GM21423 (cell line): ENCODE results near the gene GIN1.
"Not testable (repeated sequence)": the region's sequence is repeated elsewhere in the genome, so short reads cannot be mapped to it uniquely, and the experiment has no call there.

Experiments used
- ATAC-seq: cut with Tn5 transposase; IDR thresholded peaks from one replicate; pipeline ENCODE4 v1.9.1; 2021; ENCODE audit warnings: mild to moderate bottlenecking, moderate library complexity; ENCODE audit not compliant: unreplicated experiment

GIN1 gene

GRCh38 chr5:103119765-103120606, at the start of gene GIN1, which contains the start of gene PPIP5K2:
Gene GIN1 (minus strand): TSS chr5:103120138. CDS start chr5:103108707, 11,431 bp downstream.
Gene PPIP5K2 (plus strand): TSS chr5:103120301. CDS start chr5:103129590, 9,289 bp downstream.
- ATAC-seq: peak; percentile 90

GRCh38 chr5:103166706-103167105, 46.8 kb upstream of the GIN1 start:
- ATAC-seq: no peak

GRCh38 chr5:103151156-103151555, 31.2 kb upstream of the GIN1 start:
- ATAC-seq: no peak

- no peak for ATAC-seq
These were observed 28.3 kb upstream of the GIN1 start for GRCh38 chr5:103148213-103148612.

- no peak for ATAC-seq
These were observed 25.3 kb upstream of the GIN1 start for GRCh38 chr5:103145196-103145595.

- ATAC-seq: not testable (repeated sequence)
These were observed 22.2 kb upstream of the GIN1 start for GRCh38 chr5:103142132-103142531.

- ATAC-seq: peak; percentile 97
These were observed 19.4 kb upstream of the GIN1 start for GRCh38 chr5:103139264-103139865.

GRCh38 chr5:103138202-103138690, 18.3 kb upstream of the GIN1 start:
- no peak for ATAC-seq

- no peak for ATAC-seq
These were observed 15.5 kb upstream of the GIN1 start for GRCh38 chr5:103135461-103135860.

GRCh38 chr5:103133231-103133630, 13.3 kb upstream of the GIN1 start:
- no peak for ATAC-seq

GRCh38 chr5:103132684-103133083, 12.7 kb upstream of the GIN1 start:
- ATAC-seq: no peak

GRCh38 chr5:103128202-103128601, 8.3 kb upstream of the GIN1 start:
- no peak for ATAC-seq

- no peak for ATAC-seq
These were observed 7.4 kb upstream of the GIN1 start for GRCh38 chr5:103127292-103127817.

- no peak for ATAC-seq
These were observed 6.6 kb upstream of the GIN1 start for GRCh38 chr5:103126557-103126956.

- no peak for ATAC-seq
These were observed 2.3 kb upstream of the GIN1 start for GRCh38 chr5:103122242-103122641.

GRCh38 chr5:103120607-103121200, 766 bp upstream of the GIN1 start:
- no peak for ATAC-seq

GRCh38 chr5:103119070-103119764, 721 bp downstream of the GIN1 start:
- no peak for ATAC-seq

GRCh38 chr5:103117471-103117991, 2.4 kb downstream of the GIN1 start:
- no peak for ATAC-seq

- no peak for ATAC-seq
These were observed 5.5 kb downstream of the GIN1 start for GRCh38 chr5:103114440-103114839.

GRCh38 chr5:103112910-103113309, 7.0 kb downstream of the GIN1 start:
- ATAC-seq: no peak

- no peak for ATAC-seq
These were observed 8.5 kb downstream of the GIN1 start for GRCh38 chr5:103111468-103111867.
